Measurements from ENCODE around the gene CCND2. TPM values are rescaled to one million over a fixed set of nuclear protein-coding genes. Genes with fewer than 3 reads are reported as not detected.

The CCND2 gene
- total and polyA plus RNA-seq, 2 of the 8 experiments (the other 6 are each of a cell fraction or from before 2014, with no cell fraction given): 41.7 to 223 TPM

- 0 out of 2 replicates have a peak, but pooled peaks have one; percentile 40 for TF ChIP-seq BACH1 (IDR thresholded peaks at IDR 0.05; ENCODE audit: low read length)
- TF ChIP-seq CHD1 (IDR thresholded peaks at IDR 0.05; ENCODE audit: low read depth, low read length): no peak
- TF ChIP-seq KDM1A (IDR thresholded peaks at IDR 0.05; ENCODE audit: borderline replicate concordance, low read length): peak; percentile 51; the same call in 1 of the 2 replicates
- no peak for TF ChIP-seq ATF3 (IDR thresholded peaks at IDR 0.05; ENCODE audit: insufficient read depth, low read depth, low read length)
- TF ChIP-seq CTBP2 (IDR thresholded peaks at IDR 0.05; ENCODE audit: borderline replicate concordance, insufficient read depth, insufficient read length, low read length): no peak
- no peak for TF ChIP-seq NANOG (IDR thresholded peaks at IDR 0.05; ENCODE audit: insufficient read depth, low read depth, low read length, poor library complexity, severe bottlenecking)
- TF ChIP-seq CTCF (IDR thresholded peaks at IDR 0.05; ENCODE audit: control extremely low read depth in 1 of 3, insufficient read depth in 1 of 3, low read depth in 1 of 3, low read length in 3 of 3): no peak
- peak; percentile 76 for TF ChIP-seq KDM4A (IDR thresholded peaks at IDR 0.05; ENCODE audit: low read depth, low read length, severe bottlenecking)
- no peak for TF ChIP-seq EP300 (IDR thresholded peaks at IDR 0.05; ENCODE audit: borderline replicate concordance in 1 of 2, low read depth in 2 of 2, low read length in 2 of 2)
- no peak for TF ChIP-seq BRCA1 (IDR thresholded peaks at IDR 0.05; ENCODE audit: low read depth, low read length)
- no peak for TF ChIP-seq CEBPB (IDR thresholded peaks at IDR 0.05; ENCODE audit: low read depth, low read length)
- TF ChIP-seq ASH2L (IDR thresholded peaks at IDR 0.05; ENCODE audit: low read length): peak; percentile 62
- peak; percentile 44 for TF ChIP-seq EZH2 (IDR thresholded peaks at IDR 0.05; ENCODE audit: low read depth, low read length, severe bottlenecking)
- no peak for TF ChIP-seq GABPA (IDR thresholded peaks at IDR 0.05; ENCODE audit: borderline replicate concordance, insufficient read depth, low read length)
- peak; percentile 15 to 49; a peak in 2 of 4 replicates for TF ChIP-seq HDAC2 (IDR thresholded peaks at IDR 0.05; ENCODE audit: borderline replicate concordance in 1 of 2, low read depth in 2 of 2, low read length in 2 of 2)
- no peak for TF ChIP-seq CHD2 (IDR thresholded peaks at IDR 0.05; ENCODE audit: low read length)
- no peak; a peak in 1 of 4 replicates for TF ChIP-seq RAD21 (IDR thresholded peaks at IDR 0.05 in 1 of 2, conservative IDR thresholded peaks at IDR 0.05 in 1 of 2; ENCODE audit: low read depth in 2 of 2, low read length in 2 of 2)
- no peak for TF ChIP-seq SRF (IDR thresholded peaks at IDR 0.05; ENCODE audit: low read depth, low read length)
Measured at GRCh38 chr12:4270831-4271716, 2.5 kb upstream of the CCND2 start (continued).
